Urinary bladder (tissue), 4 donors: Measurements from ENCODE around the gene CEP72. TPM values are rescaled to one million over a fixed set of nuclear protein-coding genes. Genes with fewer than 3 reads are reported as not detected.
"Not testable (repeated sequence)": the region's sequence is repeated elsewhere in the genome, so short reads cannot be mapped to it uniquely, and the experiment has no call there.

ENCODE experiments used
- DNase-seq: peaks from one replicate; pipeline ENCODE4 v3.0.0-alpha.2; 2015; ENCODE audit errors: extremely low spot score
- H3K27ac ChIP-seq: one replicate; pipeline ENCODE4 v1.5.1; 2013; ENCODE audit warnings: low read depth, mild to moderate bottlenecking, moderate library complexity
- H3K36me3 ChIP-seq: one replicate; pipeline ENCODE4 v1.6.1; 2013; ENCODE audit warnings: mild to moderate bottlenecking, moderate library complexity; ENCODE audit not compliant: insufficient read depth
- H3K4me1 ChIP-seq: one replicate; pipeline ENCODE4 v1.6.1; 2013; ENCODE audit warnings: mild to moderate bottlenecking, moderate library complexity; ENCODE audit not compliant: insufficient read depth
- H3K4me3 ChIP-seq: one replicate; pipeline ENCODE4 v1.5.1; 2013; ENCODE audit warnings: low read depth, low read length
- WGBS: extraction: QIAGEN DNeasy Blood & Tissue Kit; methylation state at CpG from one replicate; pipeline ENCODE4 v1.1.7; 2013; 5-methylcytosine and 5-hydroxymethylcytosine counted together
- polyA plus RNA-seq: library from polyadenylated mRNA; stranded (reverse); fragments of 200-250 nt; gene quantifications from one replicate; pipeline ENCODE4 v1.2.3, GENCODE V29; 2013
- total RNA-seq: library from RNA; depleted of rRNA; stranded (reverse); fragments of >200 nt; gene quantifications from one replicate; pipeline ENCODE4 v1.2.3, GENCODE V29; 2014
- donor health status: healthy with polysubstance abuse.
- donor health status: healthy.

CEP72 gene
- total and polyA plus RNA-seq, 2 donors, result 3.6 to 5.7 TPM

DNA sequence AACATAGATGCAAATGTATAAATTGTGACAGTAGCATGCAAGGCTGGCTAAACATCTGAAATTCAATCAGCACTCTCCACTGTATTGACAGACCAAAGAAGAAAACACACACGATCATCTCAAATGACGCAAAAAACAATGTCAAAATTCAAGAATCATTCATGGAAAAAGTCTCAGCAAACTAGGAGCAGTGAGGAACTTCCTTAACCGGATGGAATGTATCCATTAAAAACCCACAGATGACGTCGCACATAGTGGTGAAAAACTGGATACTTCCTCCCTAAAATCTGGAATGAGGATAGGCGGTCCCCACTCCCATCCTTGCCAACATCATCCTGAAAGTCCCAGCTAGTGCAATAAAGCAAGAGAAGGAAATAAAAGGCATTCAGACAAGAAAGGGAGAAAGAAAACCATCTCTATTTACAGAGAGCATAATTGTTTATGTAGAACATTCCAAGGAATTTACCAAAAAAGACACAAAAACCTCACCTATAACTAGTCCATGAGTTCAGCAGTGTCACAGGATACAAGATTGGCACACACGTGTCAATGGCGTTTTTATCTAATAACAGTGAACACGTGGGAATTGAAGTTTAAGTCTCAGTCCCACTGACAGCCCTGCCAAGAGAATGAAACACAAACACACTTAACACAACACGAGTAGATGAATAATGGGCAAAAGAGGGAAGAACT is 14.1 kb upstream of the CEP72 start:
- DNase-seq, result no peak
- no peaks in the 10 kb centered on the region for H3K4me1 ChIP-seq
- H3K36me3 ChIP-seq, result no peaks in the 10 kb centered on the region
- H3K4me3 ChIP-seq, result no peak overlapping the region
- 46% methylated on average over 10 of the region's 10 CpGs for WGBS
- H3K27ac ChIP-seq, result no peak overlapping the region

DNA sequence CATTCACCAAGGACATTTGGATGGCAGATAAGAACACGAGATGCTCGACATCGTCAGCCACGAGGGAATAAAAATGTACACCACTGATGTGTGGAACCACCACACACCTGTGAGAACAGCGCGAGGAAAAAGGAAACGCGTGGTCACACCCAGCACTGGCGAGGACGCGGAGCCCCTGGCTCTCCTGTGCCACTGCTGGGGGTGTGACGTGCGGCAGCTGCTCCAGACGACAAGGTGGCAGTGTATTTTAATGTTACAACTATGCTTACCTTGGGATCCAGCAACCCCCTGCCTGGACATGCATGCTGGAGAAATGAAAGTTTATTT is 13.6 kb upstream of the CEP72 start:
- 67% methylated on average over 14 of the region's 14 CpGs for WGBS
- no peak overlapping the region for H3K27ac ChIP-seq
- DNase-seq, result no peak

GRCh38 chr5:600886-601541 is 11.1 kb upstream of the CEP72 start:
- Histone ChIP-seq H3K27ac (no peak overlapping the region), H3K36me3 (no peaks in the 10 kb centered on the region), H3K4me1 (no peaks in the 10 kb centered on the region), H3K4me3 (no peak overlapping the region)
- 87% methylated on average over 26 of the region's 26 CpGs for WGBS
- no peak for DNase-seq

More for the DNA sequence above, 13.6 kb upstream of the CEP72 start:
- H3K4me3 ChIP-seq, result no peak overlapping the region
- no peaks in the 10 kb centered on the region for H3K4me1 ChIP-seq
- no peaks in the 10 kb centered on the region for H3K36me3 ChIP-seq

- H3K27ac ChIP-seq, result no peak overlapping the region
- H3K4me1 ChIP-seq, result no peaks in the 10 kb centered on the region
- 91% methylated on average over 47 of the region's 47 CpGs for WGBS
- DNase-seq, result no peak
- no peaks in the 10 kb centered on the region for H3K36me3 ChIP-seq
- no peak overlapping the region for H3K4me3 ChIP-seq
Observed at GRCh38 chr5:601771-602465, 10.2 kb upstream of the CEP72 start.

DNA sequence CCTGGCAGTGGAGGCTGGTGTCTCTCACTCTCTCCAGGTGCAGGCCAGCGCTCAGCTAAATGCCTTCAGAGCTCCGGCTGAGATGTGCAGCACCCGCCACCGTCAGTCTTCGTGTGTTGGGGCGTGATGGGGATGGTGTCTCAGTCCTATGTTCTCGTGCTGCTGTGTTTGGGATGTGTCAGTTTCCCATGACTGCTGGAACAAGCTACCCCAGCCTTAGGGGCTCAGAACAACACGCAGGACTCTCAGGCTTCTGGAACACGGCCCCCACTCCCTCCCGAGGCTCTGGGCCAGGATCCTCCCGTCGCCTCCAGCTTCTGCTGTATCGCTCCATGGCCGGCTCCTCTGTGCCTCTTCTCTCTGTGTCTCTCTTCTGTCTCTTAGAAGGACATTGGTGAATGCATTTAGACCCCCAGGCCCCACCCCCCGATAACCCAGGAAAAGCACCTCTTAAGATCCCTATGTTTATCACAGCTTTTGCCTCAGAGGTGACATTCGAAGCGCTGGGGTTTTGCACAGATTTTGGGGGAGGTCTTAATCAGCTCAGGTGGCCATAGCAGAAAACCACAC is 9.6 kb upstream of the CEP72 start:
- H3K4me1 ChIP-seq, result no peaks in the 10 kb centered on the region
- WGBS, result 84% methylated on average over 17 of the region's 17 CpGs
- H3K27ac ChIP-seq, result no peak overlapping the region
- DNase-seq, result no peak
- no peaks in the 10 kb centered on the region for H3K36me3 ChIP-seq
- H3K4me3 ChIP-seq, result no peak overlapping the region

- Histone ChIP-seq H3K27ac (no peak overlapping the region), H3K4me1 (no peaks in the 10 kb centered on the region), H3K36me3 (no peaks in the 10 kb centered on the region), H3K4me3 (no peak overlapping the region)
- DNase-seq, result no peak
- 66% methylated on average over 32 of the region's 32 CpGs for WGBS
Observed at GRCh38 chr5:603081-603998, 8.8 kb upstream of the CEP72 start.

- Histone ChIP-seq H3K4me1 (no peaks in the 10 kb centered on the region), H3K36me3 (no peaks in the 10 kb centered on the region), H3K27ac (no peak overlapping the region), H3K4me3 (no peak overlapping the region)
- DNase-seq, result no peak
- 83% methylated on average over 12 of the region's 12 CpGs for WGBS
Observed at GRCh38 chr5:604391-604831, 7.7 kb upstream of the CEP72 start.

DNA sequence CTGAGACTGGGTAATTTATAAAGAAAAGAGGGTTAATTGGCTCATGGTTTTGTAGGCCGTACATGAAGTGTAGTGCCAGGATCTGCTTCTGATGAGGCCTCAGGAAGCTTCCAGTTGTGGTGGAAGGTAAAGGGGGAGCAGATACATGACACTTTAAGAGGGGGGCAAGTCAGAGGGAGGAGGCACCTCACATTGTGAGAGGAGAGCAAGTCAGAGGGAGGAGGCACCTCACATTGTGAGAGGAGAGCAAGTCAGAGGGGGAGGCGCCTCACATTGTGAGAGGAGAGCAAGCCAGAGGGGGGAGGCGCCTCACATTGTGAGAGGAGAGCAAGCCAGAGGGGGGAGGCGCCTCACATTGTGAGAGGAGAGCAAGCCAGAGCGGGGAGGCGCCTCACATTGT is 7.0 kb upstream of the CEP72 start:
- DNase-seq, H3K36me3 ChIP-seq, H3K27ac ChIP-seq, H3K4me3 ChIP-seq, H3K4me1 ChIP-seq: not testable (repeated sequence)
- WGBS, result 92% methylated on average over 6 of the region's 6 CpGs

DNA sequence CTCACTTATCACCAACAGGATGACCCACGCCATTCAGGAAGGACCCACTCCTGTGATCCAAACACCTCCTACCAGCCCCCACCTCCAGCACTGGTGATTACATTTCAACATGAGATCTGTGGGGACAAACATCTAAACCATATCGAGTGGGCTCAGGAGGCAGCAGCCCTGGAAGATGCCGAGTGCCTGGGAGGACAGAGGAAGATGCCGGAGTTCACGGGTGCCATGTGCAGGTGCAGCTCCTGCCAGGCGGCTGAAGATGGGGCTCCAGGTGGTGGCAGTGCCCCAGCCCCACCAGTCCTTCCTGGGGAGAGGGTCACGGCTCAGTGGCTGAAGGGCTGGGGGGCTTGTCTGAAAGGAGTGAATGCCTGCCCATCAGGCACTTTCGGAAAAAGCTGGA is 6.1 kb upstream of the CEP72 start:
- no peak overlapping the region for H3K4me3 ChIP-seq
- H3K36me3 ChIP-seq, result no peaks in the 10 kb centered on the region
- WGBS, result 80% methylated on average over 8 of the region's 8 CpGs
- no peak for DNase-seq
- no peaks in the 10 kb centered on the region for H3K4me1 ChIP-seq
- no peak overlapping the region for H3K27ac ChIP-seq

DNA sequence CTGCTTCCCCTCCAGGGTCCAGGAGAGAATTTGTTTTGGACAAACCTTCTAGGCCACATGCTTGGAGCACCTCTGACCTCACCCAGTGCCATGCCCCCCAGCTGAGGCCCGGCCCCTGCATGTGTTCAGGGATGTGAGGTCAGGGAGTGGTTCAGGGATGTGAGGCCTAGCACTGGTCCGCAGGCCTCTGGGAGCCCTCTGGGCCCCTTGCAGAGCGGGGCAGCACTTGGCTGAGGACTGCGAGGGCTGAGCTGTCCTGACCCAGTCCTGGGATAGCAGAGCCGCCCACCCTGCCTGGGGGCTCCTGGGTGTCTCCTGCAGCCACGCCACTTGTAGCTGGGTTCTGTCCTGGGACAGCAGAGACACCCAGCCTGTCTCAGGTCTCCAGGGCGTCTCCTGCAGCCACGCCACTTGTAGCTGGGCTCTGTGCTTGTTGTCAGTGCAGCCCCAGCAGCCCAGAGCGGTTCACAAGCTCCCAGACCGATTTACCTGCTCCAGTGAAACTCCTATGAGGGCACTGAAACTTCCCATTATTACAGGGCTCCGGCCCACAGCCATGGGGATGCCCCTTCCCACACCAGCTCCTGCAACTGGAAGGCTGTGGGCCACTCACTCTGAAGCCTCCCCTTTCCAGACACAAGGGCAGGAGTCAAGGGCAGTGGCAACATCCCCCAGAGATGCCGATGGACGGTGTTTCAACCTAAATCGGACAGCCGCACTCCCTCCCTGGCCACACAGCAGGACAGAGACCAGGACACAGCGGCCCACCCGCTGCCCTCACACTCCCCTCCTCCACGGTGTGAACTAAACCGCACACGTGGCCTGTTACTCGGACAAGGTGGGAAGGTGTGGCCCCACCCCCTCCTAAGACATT is 5.4 kb upstream of the CEP72 start:
- WGBS, result 66% methylated on average over 21 of the region's 21 CpGs
- no peak for DNase-seq
- H3K4me1 ChIP-seq, result no peaks in the 10 kb centered on the region
- no peak overlapping the region for H3K4me3 ChIP-seq
- no peak overlapping the region for H3K27ac ChIP-seq
- H3K36me3 ChIP-seq, result no peaks in the 10 kb centered on the region

GRCh38 chr5:607541-608428 is 4.4 kb upstream of the CEP72 start:
- DNase-seq, result no peak
- WGBS, result 78% methylated on average over 37 of the region's 37 CpGs

More at GRCh38 chr5:607541-608428, 4.4 kb upstream of the CEP72 start:
- no peaks in the 10 kb centered on the region for H3K4me1 ChIP-seq
- no peaks in the 10 kb centered on the region for H3K36me3 ChIP-seq
- no peak overlapping the region for H3K27ac ChIP-seq
- no peak overlapping the region for H3K4me3 ChIP-seq
